DND-41 (cell line): ENCODE measurements around the gene SCN9A.

ENCODE experiments used
- ATAC-seq: fragments of 200-7000 bp; cut with Tn5 transposase; 3 replicates; pipeline ENCODE4 v1.9.1; 2021; ENCODE audit warnings: low read depth; ENCODE audit not compliant: insufficient read depth
- DNase-seq: peaks from one replicate; pipeline ENCODE4 v3.0.0-alpha.2; 2020
- H2AFZ ChIP-seq: 2 replicates; pipeline ENCODE4 v1.6.0; 2012; ENCODE audit warnings: low read depth, low read length
- H3K27ac ChIP-seq: 2 replicates; pipeline ENCODE4 v1.5.1; 2012; ENCODE audit warnings: low read length, inconsistent platforms
- H3K27me3 ChIP-seq: fragments of 200-600 bp; sonication (generic); 2 replicates; pipeline ENCODE4 v1.6.0; 2012; ENCODE audit warnings: low read length, mild to moderate bottlenecking, inconsistent platforms; ENCODE audit not compliant: insufficient read depth, poor library complexity
- H3K36me3 ChIP-seq: 2 replicates; pipeline ENCODE4 v1.5.1; 2012; ENCODE audit warnings: low read length, inconsistent platforms; ENCODE audit not compliant: insufficient read depth
- H3K4me1 ChIP-seq: 2 replicates; pipeline ENCODE4 v1.5.1; 2012; ENCODE audit warnings: mild to moderate bottlenecking, low read length; ENCODE audit not compliant: insufficient read depth
- H3K4me2 ChIP-seq: 2 replicates; pipeline ENCODE4 v1.6.0; 2012; ENCODE audit warnings: mild to moderate bottlenecking, moderate library complexity, low read length, inconsistent platforms; ENCODE audit not compliant: insufficient read depth
- H3K4me3 ChIP-seq, 2 experiments: fragments of 200-600 bp in 1 of 2; shearing (Covaris generic) in 1 of 2; 2 replicates each; pipeline ENCODE4 v1.5.1; 2012 to 2016; ENCODE audit warnings: inconsistent platforms in 2 of 2, low read length in 2 of 2, mild to moderate bottlenecking in 2 of 2, low read depth in 1 of 2, moderate library complexity in 1 of 2
- H3K79me2 ChIP-seq: 2 replicates; pipeline ENCODE4 v1.6.0; 2012; ENCODE audit warnings: low read length, inconsistent platforms; ENCODE audit not compliant: insufficient read depth
- H3K9ac ChIP-seq: 2 replicates; pipeline ENCODE4 v1.6.0; 2012; ENCODE audit warnings: low read depth, mild to moderate bottlenecking, inconsistent platforms, low read length, moderate library complexity
- H3K9me3 ChIP-seq: 2 replicates; pipeline ENCODE4 v1.5.1; 2012; ENCODE audit warnings: low read length, moderate library complexity, mild to moderate bottlenecking, inconsistent platforms; ENCODE audit not compliant: insufficient read depth, severe bottlenecking
- H4K20me1 ChIP-seq: 2 replicates; pipeline ENCODE4 v1.6.0; 2012; ENCODE audit warnings: low read length; ENCODE audit not compliant: insufficient read depth
- EZH2 ChIP-seq: IDR thresholded peaks from 3 replicates; pipeline ENCODE4 v1.6.1; 2012; ENCODE audit warnings: borderline replicate concordance, low read depth, mild to moderate bottlenecking, moderate library complexity, low read length, inconsistent platforms; ENCODE audit not compliant: severe bottlenecking
- TF ChIP-seq, protein P1 (sequence below): IDR thresholded peaks from 2 replicates; pipeline ENCODE4 v1.5.1; 2012; ENCODE audit warnings: borderline replicate concordance, low read length, moderate library complexity, mild to moderate bottlenecking; ENCODE audit not compliant: poor library complexity, severe bottlenecking; ENCODE audit errors: extremely low read depth

The SCN9A gene

DNA sequence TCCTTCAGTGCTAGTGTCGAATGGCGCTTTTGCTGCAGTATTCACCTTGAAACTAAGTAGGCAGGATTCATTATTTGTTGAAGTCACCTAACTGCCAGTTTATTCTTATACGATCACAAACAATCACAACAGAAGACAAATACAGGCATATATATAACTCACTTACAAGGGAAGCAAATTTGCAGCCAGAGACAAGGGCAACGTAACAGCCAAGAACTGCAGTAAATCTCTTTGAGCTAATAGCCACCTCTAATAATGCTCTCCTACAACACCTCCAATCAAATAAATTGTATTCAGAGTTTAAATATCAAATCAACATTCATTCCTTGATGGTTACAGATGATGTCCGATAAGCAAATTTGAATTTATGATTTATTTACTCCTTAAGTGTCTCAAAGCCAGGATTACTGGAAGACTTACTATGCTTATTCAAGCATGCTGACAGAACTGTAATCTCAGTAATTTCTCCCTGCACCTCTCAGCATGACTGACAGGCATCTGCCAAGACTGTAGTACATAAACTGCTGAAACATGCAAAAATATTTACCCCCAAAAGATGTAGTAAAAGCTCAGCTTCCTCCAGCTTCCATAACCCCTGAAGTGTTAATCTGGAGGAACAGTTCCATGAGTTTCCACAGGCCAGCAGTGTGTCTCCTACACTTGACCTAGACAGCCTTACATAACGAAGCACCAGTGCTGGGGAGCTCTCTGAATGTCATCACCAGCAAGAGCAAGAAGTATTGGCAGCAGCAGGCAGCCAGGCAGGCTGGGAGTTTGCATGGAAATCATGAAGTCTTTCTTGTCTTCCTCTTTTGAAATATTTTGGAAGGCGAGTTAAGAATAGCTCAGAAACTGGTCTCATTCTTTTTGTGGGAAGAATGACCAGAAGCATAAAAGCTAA is 227.0 kb downstream of the SCN9A start:
- no peaks in the 10 kb centered on the region for H4K20me1 ChIP-seq
- H3K9me3 ChIP-seq, result no peaks in the 10 kb centered on the region
- H3K79me2 ChIP-seq, result no peaks in the 10 kb centered on the region
- DNase-seq (no peak), ATAC-seq (no peak)
- no peak overlapping the region for H3K9ac ChIP-seq
- TF ChIP-seq, protein P1, sequence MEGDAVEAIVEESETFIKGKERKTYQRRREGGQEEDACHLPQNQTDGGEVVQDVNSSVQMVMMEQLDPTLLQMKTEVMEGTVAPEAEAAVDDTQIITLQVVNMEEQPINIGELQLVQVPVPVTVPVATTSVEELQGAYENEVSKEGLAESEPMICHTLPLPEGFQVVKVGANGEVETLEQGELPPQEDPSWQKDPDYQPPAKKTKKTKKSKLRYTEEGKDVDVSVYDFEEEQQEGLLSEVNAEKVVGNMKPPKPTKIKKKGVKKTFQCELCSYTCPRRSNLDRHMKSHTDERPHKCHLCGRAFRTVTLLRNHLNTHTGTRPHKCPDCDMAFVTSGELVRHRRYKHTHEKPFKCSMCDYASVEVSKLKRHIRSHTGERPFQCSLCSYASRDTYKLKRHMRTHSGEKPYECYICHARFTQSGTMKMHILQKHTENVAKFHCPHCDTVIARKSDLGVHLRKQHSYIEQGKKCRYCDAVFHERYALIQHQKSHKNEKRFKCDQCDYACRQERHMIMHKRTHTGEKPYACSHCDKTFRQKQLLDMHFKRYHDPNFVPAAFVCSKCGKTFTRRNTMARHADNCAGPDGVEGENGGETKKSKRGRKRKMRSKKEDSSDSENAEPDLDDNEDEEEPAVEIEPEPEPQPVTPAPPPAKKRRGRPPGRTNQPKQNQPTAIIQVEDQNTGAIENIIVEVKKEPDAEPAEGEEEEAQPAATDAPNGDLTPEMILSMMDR, result no peak
- no peak for TF ChIP-seq EZH2
- no peaks in the 10 kb centered on the region for H3K4me1 ChIP-seq
- no peak overlapping the region for H3K4me3 ChIP-seq
- peaks cover 5% of the 10 kb centered on the region for H3K27me3 ChIP-seq
- H2AFZ ChIP-seq, result no peak overlapping the region
- H3K4me2 ChIP-seq, result no peak overlapping the region
- no peaks in the 10 kb centered on the region for H3K36me3 ChIP-seq
- H3K27ac ChIP-seq, result no peak overlapping the region

DNA sequence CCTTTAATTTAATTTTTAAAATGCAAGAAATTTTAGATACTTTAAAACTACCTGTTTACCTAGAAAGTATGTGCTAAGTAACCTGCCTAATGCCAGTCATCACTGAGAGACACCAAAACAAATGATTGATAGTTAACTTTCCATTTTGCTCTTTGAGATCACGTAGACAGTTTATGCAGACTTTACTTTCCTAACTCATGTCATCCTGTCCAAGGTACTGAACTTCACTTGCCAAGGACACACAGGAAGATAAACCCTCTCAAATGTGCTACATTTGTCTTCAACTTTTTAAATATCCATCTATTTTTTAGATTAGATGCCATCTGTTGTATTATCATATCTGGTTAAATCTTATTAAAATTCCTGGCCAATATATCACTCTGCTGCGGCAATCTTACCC is 227.9 kb downstream of the SCN9A start:
- ATAC-seq, result no peak
- H3K27me3 ChIP-seq, result peaks cover 5% of the 10 kb centered on the region
- H3K79me2 ChIP-seq, result no peaks in the 10 kb centered on the region
- no peaks in the 10 kb centered on the region for H3K4me1 ChIP-seq
- no peak overlapping the region for H3K9ac ChIP-seq
- no peak overlapping the region for H3K4me3 ChIP-seq
- DNase-seq, result no peak
- no peak for TF ChIP-seq EZH2
- TF ChIP-seq, protein P1, result no peak
- no peaks in the 10 kb centered on the region for H3K9me3 ChIP-seq
- no peak overlapping the region for H3K27ac ChIP-seq
- H4K20me1 ChIP-seq, result no peaks in the 10 kb centered on the region
- H2AFZ ChIP-seq, result no peak overlapping the region
- no peaks in the 10 kb centered on the region for H3K36me3 ChIP-seq
- H3K4me2 ChIP-seq, result no peak overlapping the region
